GM19025 (cell line): Measurements from ENCODE around the gene LCN15.
"Not testable (repeated sequence)": the region's sequence is repeated elsewhere in the genome, so short reads cannot be mapped to it uniquely, and the experiment has no call there.

ENCODE experiments used
- ATAC-seq: cut with Tn5 transposase; IDR thresholded peaks from one replicate; pipeline ENCODE4 v1.9.1; 2021; ENCODE audit warnings: mild to moderate bottlenecking, low read depth, moderate library complexity; ENCODE audit not compliant: unreplicated experiment

LCN15 gene

GRCh38 chr9:136711219-136711648, 53.1 kb downstream of the LCN15 start:
- ATAC-seq: not testable (repeated sequence)

GRCh38 chr9:136710543-136710942, 53.8 kb downstream of the LCN15 start:
- no peak for ATAC-seq
